ENCODE data around the gene RPL19.

The RPL19 gene

DNA sequence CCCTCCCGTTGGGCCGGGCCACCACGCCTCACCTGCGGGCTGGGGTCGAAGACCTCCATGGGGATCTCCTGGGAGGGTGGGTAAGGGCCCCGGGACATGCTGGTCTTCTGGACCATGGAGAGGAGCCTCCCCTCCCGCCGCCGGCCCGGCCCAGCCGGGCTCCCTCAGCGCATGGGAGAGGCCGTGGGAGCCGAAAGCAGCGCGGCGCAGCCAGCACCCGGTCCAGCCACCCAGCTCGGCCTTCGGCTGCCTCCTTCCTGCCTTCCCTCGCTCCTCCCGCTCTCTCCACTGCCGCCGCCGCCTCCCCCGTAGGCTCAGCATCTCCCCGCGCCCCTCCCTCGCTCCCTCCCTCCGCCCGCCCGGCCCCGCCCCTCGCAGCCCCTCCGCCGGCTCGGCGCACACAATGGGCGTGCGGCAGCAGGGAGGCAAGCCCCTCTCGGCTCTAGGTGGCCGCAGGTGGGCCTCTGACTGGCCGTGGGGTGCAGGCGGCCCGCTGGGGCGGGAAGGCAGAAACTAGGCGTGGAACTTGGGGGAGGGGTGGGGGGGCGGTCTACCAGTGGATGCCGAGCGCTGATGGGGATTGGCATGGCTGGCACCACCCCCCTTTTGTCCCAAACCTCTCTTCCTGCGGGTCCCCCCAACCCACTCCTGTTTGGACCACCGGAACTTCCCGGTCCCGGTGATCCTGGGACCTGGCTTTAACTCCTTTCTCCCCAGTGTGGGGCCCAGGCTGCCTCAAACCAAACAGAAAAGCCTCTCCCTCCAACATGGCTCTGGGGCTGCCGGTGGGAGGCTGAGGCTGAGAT lies 2.5 kb upstream of the RPL19 start, which contains the start of gene CACNB1:
Gene CACNB1 (minus strand): TSS at position 290 of the 806 bp plus-strand sequence. CDS start 174 bp downstream, at position 116.
- DNase-seq (ENCODE audit: low spot score) = peak; percentile 90

- no peak for DNase-seq (ENCODE audit: low spot score)
These were observed 1.9 kb upstream of the RPL19 start for GRCh38 chr17:39198186-39198566.

DNA sequence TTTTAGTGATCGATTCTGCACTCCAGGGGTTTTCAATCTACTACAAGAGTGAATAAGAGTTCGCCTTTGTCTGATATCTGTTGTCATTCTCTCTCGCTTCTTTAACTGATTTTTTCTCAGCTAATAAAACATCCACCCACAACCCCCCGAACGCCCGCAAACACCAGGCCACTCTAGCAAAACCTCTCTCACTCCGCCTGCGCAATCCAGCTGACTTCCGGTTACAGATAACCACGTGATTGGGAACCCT lies 338 bp upstream of the RPL19 start:
- peak; percentile 97 for DNase-seq (ENCODE audit: low spot score)

DNA sequence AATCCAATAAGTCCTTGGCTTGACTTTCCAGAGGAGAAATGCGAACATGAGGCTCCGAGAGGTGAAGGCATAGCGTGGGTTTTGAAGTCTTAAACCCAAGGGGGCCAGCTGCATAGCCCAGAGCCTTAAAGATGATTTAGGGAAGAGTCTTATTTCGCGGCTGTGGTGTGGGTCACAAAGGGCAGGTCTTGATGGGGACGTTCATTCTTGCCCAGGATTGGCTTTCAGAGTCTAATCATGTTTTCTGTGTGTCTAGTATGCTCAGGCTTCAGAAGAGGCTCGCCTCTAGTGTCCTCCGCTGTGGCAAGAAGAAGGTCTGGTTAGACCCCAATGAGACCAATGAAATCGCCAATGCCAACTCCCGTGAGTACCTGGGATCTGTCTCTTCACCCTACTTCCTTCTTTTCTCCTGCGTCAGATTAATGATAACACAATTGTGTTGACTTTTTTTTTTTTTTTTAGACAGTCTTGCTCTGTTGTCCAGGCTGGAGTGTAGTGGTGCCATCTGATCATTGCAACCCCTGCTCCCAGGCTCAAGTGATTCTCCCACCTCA lies 951 bp downstream of the RPL19 start:
- DNase-seq (ENCODE audit: low spot score) = no peak

GRCh38 chr17:39204245-39204644 lies 4.2 kb downstream of the RPL19 start:
- DNase-seq (ENCODE audit: low spot score) = no peak

- DNase-seq (ENCODE audit: low spot score) = no peak
These were observed 5.0 kb downstream of the RPL19 start for GRCh38 chr17:39205112-39205526.

- DNase-seq (ENCODE audit: low spot score) = no peak
These were observed 8.1 kb downstream of the RPL19 start for GRCh38 chr17:39208136-39208535.

GRCh38 chr17:39208893-39209292 lies 8.8 kb downstream of the RPL19 start:
- DNase-seq (ENCODE audit: low spot score) = no peak

DNA sequence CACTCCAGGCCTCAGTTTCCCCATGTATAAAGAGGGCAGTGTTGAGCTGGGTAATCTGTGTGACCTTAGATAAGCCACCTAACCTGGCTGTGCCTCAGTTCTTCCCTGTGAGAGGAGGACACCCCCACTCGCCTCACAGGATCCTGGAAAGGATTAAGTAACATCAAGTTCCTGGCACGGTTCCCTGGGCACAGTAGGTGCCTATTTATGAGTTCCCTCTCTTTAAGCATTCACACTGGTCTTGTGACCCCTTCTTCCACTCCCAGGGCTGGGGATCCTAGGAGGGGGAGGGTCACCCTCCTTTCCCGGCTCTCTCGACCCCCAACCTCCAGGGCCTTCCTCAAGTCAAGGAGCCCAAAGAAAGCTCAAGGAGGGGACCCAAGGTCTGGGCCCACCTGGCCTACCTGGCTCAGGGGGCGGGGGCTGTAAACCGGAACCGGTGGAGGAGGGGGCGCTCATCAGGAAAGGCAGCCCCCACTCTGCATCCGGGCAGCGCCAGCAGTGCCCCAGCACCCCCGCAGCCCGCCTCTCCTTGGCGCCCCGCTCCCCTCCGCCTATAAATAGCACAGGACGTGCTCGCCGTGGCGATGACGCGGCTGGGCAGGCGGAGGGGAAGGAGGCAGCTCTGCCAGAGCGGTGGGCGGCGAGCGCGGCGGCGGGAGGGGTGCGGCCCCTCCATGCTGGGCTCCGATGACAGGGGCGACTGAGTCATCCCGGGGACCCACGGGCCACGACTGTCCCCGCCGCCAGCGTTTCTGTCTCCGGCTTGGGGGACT lies 9.4 kb downstream of the RPL19 start:
- no peak for DNase-seq (ENCODE audit: low spot score)

DNA sequence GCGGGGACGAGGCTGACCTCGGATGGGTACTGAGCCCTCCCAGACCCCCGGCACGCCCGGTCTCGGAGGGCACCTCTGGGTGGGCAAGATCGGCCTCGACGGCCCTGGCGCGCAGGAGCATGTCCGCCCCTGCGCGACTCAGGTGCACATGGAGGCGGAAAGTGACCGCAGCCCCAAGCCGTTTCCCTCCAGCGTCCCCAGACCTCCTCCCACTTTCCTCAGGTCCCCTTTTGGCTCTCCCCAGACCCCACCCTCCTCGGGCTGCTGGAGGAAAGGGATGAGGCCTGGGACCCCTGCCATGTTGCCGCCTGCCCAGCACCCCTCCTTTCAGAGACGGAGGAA lies 10.0 kb downstream of the RPL19 start:
- no peak for DNase-seq (ENCODE audit: low spot score)

- no peak for DNase-seq (ENCODE audit: low spot score)
These were observed 12.2 kb downstream of the RPL19 start for GRCh38 chr17:39212195-39212810.

- DNase-seq (ENCODE audit: low spot score) = no peak
These were observed 12.9 kb downstream of the RPL19 start for GRCh38 chr17:39212841-39213480.

DNA sequence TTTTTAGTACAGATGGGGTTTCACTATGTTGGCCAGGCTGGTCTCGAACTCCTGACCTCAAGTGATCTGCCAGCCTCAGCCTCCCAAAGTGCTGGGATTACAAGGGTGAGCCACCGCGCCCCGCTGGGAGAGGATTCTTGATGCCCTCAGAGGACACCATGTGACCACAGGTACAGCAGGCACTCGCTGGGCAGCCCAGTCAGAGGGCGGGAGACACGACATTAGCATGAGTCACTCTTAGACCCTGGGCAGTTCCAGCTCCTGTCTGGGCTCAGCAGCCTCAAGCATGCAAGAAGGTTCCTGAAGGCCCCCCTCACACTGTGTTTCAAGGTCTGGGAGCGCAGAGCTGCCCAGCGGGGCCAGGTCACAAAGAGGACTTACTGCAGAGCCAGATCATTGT lies 13.8 kb downstream of the RPL19 start:
- no peak for DNase-seq (ENCODE audit: low spot score)

GRCh38 chr17:39217734-39218369 lies 17.8 kb downstream of the RPL19 start:
- no peak for DNase-seq (ENCODE audit: low spot score)

GRCh38 chr17:39218906-39219305 lies 18.8 kb downstream of the RPL19 start:
- no peak for DNase-seq (ENCODE audit: low spot score)

DNA sequence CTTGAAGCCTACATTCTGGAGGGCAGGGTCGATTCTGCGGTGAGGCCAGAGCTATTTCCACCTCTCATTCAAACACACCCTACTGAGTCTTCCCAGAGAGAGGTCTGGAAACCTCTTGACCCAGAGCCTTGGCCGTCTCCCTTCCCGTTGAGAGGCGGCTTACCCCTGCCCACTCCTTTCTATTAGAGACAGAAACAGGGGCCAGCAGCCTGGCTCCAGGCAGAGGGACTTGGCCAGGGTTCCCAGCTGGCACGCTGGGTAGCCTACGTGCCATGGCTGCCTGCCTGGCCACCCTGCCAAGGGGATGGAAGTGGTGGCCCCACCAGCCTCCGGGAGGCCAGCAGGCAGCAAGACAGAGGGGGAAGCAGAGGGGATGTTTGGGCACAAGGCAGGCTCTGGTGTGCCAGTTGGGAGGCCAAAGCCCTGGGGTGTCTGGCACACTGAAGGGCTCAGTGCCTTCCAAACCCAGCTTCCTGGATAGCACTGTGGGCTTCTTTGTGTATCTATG lies 19.6 kb downstream of the RPL19 start:
- DNase-seq (ENCODE audit: low spot score) = no peak

DNA sequence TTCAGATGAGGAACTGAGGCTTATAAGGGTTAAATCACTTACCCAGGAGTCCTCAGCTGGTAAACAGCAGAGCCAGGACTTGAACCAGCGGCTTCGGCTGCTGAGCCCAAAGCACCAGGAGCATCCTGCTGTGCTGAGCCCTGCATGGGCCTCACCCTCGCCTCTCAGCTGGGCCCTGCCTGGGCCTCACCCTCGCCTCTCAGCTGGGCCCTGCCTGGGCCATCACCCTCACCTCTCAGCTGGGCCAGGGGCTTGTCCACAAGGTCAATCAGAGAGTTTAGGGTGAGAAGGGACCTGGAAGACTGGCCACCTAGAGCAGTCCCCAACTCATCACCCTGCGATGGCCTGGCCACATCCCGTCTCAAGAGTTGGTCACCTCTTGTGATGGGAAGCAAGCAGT lies 21.5 kb downstream of the RPL19 start:
- no peak for DNase-seq (ENCODE audit: low spot score)

GRCh38 chr17:39222151-39222550 lies 22.1 kb downstream of the RPL19 start:
- DNase-seq (ENCODE audit: low spot score) = no peak

- no peak for DNase-seq (ENCODE audit: low spot score)
These were observed 23.1 kb downstream of the RPL19 start for GRCh38 chr17:39222866-39223834.

GRCh38 chr17:39223907-39224777 lies 24.1 kb downstream of the RPL19 start:
- no peak for DNase-seq (ENCODE audit: low spot score)
